Thyroid gland (tissue), 4 donors: ENCODE data around the gene MICU1. TPM values are rescaled to one million over a fixed set of nuclear protein-coding genes. Genes with fewer than 3 reads are reported as not detected.
A peak's percentile ranks its signal among the peaks of the same experiment; 100 is the strongest.

Experiments used
- DNase-seq, 2 donors: peaks; one replicate each; pipeline ENCODE4 v3.0.0-alpha.2; 2019
- H3K27ac ChIP-seq, 3 donors: fragments of 200-600 bp; sonication (generic); 1 replicate in 2 of 3; 2 replicates in 1 of 3; pipeline ENCODE4 v1.5.1; 2016 to 2019; ENCODE audit warnings: mild to moderate bottlenecking in 1 of 3, moderate library complexity in 1 of 3
- H3K27me3 ChIP-seq: fragments of 200-600 bp; sonication (generic); one replicate; pipeline ENCODE4 v1.5.1; 2019
- H3K36me3 ChIP-seq, 2 donors: fragments of 200-600 bp; sonication (generic); one replicate each; pipeline ENCODE4 v1.5.1; 2016 to 2019
- H3K4me1 ChIP-seq, 2 donors: fragments of 200-600 bp; sonication (generic); one replicate each; pipeline ENCODE4 v1.5.1; 2017 to 2019
- H3K4me3 ChIP-seq, 3 donors: fragments of 200-600 bp; sonication (generic); replicated peaks in 1 of 3; 1 replicate in 2 of 3; 2 replicates in 1 of 3; pipeline ENCODE4 v1.5.1; 2016; ENCODE audit warnings: mild to moderate bottlenecking in 1 of 3
- H3K9me3 ChIP-seq: fragments of 200-600 bp; sonication (generic); one replicate; pipeline ENCODE4 v1.5.1; 2017
- CTCF ChIP-seq, 6 experiments: fragments of 200-600 bp in 3 of 6; fragments of 450-650 bp in 3 of 6; sonication (generic) in 3 of 6; IDR thresholded peaks; one replicate each; pipeline ENCODE4 v1.5.1; 2016 to 2019; ENCODE audit warnings: antibody characterized with exemption in 6 of 6, mild to moderate bottlenecking in 2 of 6, inconsistent platforms in 1 of 6, moderate library complexity in 1 of 6
- POLR2A ChIP-seq, 2 donors: fragments of 450-650 bp; IDR thresholded peaks; one replicate each; pipeline ENCODE4 v1.6.1; 2017; ENCODE audit warnings: antibody characterized with exemption in 2 of 2, mild to moderate bottlenecking in 2 of 2, moderate library complexity in 1 of 2
- WGBS, 2 donors: methylation state at CpG; one replicate each; pipeline ENCODE4 v1.1.5; 2017; 5-methylcytosine and 5-hydroxymethylcytosine counted together
- intact Hi-C: fragments of 100-400 bp; cut with DNase I; formaldehyde crosslinking; loops from one replicate; pipeline ENCODE4 v1.15.1; 2023
- small RNA-seq: library from RNA; depleted of rRNA; stranded (forward); fragments of <200 nt; gene quantifications from one replicate; pipeline ENCODE3, GENCODE V24; 2016
- total RNA-seq, 4 donors: library from RNA; depleted of rRNA; stranded (reverse); fragments of >200 nt; gene quantifications; one replicate each; pipeline ENCODE4 v1.2.3, GENCODE V29; 2016

MICU1 gene
- total RNA-seq, 4 donors from 2014 or later = 26.5 to 33.9 (median 31.5) TPM

- no peak overlapping the region for H3K4me3 ChIP-seq
- H3K27ac ChIP-seq = peak overlapping the region; percentile 95 to 97 (median 96)
- H3K9me3 ChIP-seq = no peaks in the 10 kb centered on the region
- H3K27me3 ChIP-seq = no peaks in the 10 kb centered on the region
- intact Hi-C loops = no loop called here
- 49 to 81% methylated on average over 9 to 12 of the region's 12 CpGs for WGBS, 2 donors
- TF ChIP-seq CTCF (IDR thresholded peaks at IDR 0.05) (no peak), POLR2A (IDR thresholded peaks at IDR 0.05) (no peak)
- no peaks in the 10 kb centered on the region for H3K36me3 ChIP-seq
- peaks cover 56 to 68% of the 10 kb centered on the region in 2 donors for H3K4me1 ChIP-seq
- peak in 1 of 2 donors; percentile 48 for DNase-seq
Measured at GRCh38 chr10:72320676-72321247, 305.1 kb downstream of the MICU1 start.

- H3K4me1 ChIP-seq = peaks cover 55 to 68% of the 10 kb centered on the region in 2 donors
- no peaks in the 10 kb centered on the region for H3K36me3 ChIP-seq
- peak; percentile 95 for DNase-seq
- H3K27me3 ChIP-seq = no peaks in the 10 kb centered on the region
- 9 to 10% methylated on average over 16 to 26 of the region's 60 CpGs for WGBS, 2 donors
- H3K27ac ChIP-seq = peak overlapping the region; percentile 95 to 97 (median 96)
- H3K9me3 ChIP-seq = no peaks in the 10 kb centered on the region
- intact Hi-C loops = no loop called here
- peak overlapping the region in 1 of 3 donors; percentile 24 for H3K4me3 ChIP-seq
- TF ChIP-seq POLR2A (IDR thresholded peaks at IDR 0.05) = peak in 1 of 2 donors; percentile 64
- TF ChIP-seq CTCF (IDR thresholded peaks at IDR 0.05) = peak in 1 of 6 experiments; percentile 11
Measured at GRCh38 chr10:72319416-72320254, 306.2 kb downstream of the MICU1 start.

GRCh38 chr10:72318418-72319262 lies 307.2 kb downstream of the MICU1 start:
- no peaks in the 10 kb centered on the region for H3K36me3 ChIP-seq
- intact Hi-C loops = no loop called here
- H3K27ac ChIP-seq = peak overlapping the region; percentile 95 to 97 (median 96)
- no peak for DNase-seq
- peaks cover 55 to 65% of the 10 kb centered on the region in 2 donors for H3K4me1 ChIP-seq
- H3K27me3 ChIP-seq = no peaks in the 10 kb centered on the region
- H3K9me3 ChIP-seq = no peaks in the 10 kb centered on the region
- TF ChIP-seq CTCF (IDR thresholded peaks at IDR 0.05) (no peak), POLR2A (IDR thresholded peaks at IDR 0.05) (no peak)
- 68 to 79% methylated on average over 10 of the region's 10 CpGs for WGBS, 2 donors
- peak overlapping the region in 1 of 3 donors; percentile 24 for H3K4me3 ChIP-seq

Small RNAs within 50 kb of the gene (small RNA-seq; reads per million reads assigned to genes)
- not detected for gene AL513185.2
- not detected for gene HMGN2P34
- gene RF00019 = not detected
- not detected for gene RN7SL840P
- not detected for gene RNU6-805P

Other genes starting within 250 kb of the MICU1 start
- 10 to 100 TPM; 11.4 to 33.3 (median 24.9) TPM for gene MCU, start 66.1 kb upstream of the MICU1 start, total RNA-seq